ENCODE data around the gene P2RY2.

The P2RY2 gene

DNA sequence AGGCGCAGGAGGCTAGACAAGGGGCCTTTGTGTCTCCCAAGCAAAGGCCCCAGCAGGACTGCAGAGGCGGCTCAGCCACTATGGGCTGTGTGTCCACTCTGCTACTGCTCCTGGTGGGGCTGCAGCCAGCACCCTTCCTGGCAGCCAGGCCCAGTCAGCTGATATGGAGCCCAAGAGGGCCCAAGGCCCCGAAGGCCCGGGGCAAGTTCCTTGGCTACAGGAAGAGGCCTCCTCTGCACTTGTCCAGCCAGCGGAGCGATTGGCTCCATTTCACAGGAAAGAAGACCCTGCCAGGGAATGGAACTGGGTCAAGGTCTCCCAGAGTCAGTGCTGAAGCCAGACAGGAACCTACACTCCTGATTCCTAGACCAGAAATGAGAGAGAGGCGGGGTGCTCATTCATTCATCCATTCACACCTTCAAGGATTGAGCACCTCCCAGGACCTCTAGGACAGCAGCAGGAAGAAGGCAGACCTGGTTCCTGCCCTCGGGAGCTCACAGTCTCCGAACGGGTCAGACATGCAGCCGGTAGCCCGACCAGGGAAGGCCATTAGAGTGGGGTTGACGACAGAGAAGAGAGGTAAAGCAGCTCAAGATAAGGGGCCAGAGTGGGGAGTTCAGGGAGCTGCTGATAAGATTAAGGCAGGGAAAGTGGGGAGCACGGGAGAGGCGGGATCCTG lies 811 bp upstream of the P2RY2 start:
- in situ Hi-C loops (cut with MboI; ENCODE audit: low sequenced_read_pairs, unreplicated experiment) = no loop called here
- no peak for DNase-seq (ENCODE audit: low spot score)
- TF ChIP-seq, protein P1, sequence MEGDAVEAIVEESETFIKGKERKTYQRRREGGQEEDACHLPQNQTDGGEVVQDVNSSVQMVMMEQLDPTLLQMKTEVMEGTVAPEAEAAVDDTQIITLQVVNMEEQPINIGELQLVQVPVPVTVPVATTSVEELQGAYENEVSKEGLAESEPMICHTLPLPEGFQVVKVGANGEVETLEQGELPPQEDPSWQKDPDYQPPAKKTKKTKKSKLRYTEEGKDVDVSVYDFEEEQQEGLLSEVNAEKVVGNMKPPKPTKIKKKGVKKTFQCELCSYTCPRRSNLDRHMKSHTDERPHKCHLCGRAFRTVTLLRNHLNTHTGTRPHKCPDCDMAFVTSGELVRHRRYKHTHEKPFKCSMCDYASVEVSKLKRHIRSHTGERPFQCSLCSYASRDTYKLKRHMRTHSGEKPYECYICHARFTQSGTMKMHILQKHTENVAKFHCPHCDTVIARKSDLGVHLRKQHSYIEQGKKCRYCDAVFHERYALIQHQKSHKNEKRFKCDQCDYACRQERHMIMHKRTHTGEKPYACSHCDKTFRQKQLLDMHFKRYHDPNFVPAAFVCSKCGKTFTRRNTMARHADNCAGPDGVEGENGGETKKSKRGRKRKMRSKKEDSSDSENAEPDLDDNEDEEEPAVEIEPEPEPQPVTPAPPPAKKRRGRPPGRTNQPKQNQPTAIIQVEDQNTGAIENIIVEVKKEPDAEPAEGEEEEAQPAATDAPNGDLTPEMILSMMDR (IDR thresholded peaks at IDR 0.05; ENCODE audit: borderline replicate concordance, control extremely low read depth, extremely low read depth, insufficient read depth, missing control alignments) = no peak

DNA sequence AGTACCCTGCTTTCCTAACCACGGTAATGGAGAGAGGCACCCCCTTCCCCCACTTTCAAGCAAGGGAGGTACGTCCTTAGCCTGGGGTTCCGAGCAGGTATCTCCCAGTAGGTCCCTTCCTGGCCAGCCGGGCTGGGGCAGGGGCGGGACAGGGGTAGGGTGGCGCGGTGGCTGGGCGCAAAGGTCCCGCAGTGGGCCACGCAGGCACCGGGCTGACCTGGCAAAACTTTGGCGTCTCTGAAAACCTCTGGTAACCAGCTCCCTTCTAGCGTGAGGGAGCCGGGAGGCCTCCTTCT lies 323 bp upstream of the P2RY2 start:
- in situ Hi-C loops (cut with MboI; ENCODE audit: low sequenced_read_pairs, unreplicated experiment) = no loop called here
- TF ChIP-seq, protein P1 (IDR thresholded peaks at IDR 0.05; ENCODE audit: borderline replicate concordance, control extremely low read depth, extremely low read depth, insufficient read depth, missing control alignments) = no peak
- DNase-seq (ENCODE audit: low spot score) = no peak

DNA sequence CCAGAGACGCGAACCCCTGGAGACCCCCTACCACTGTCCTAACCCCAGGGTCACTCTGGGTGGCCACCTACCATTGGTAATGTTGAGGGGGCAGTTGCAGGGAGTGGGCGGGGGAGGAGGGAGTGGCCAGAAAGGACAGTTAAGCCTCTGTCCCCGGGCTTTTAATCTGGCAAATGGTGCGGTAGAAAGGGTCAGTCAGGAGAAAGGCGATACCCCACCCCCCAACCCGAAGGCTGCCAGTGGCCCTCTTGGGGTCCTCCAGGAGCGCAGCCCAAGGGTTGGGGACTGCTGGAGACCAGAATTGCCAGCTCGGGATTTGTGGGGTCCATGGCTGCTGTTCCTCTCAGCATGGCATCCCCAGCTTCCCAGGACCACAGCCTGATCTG lies 742 bp downstream of the P2RY2 start:
- in situ Hi-C loops (cut with MboI; ENCODE audit: low sequenced_read_pairs, unreplicated experiment) = no loop called here
- TF ChIP-seq, protein P1 (IDR thresholded peaks at IDR 0.05; ENCODE audit: borderline replicate concordance, control extremely low read depth, extremely low read depth, insufficient read depth, missing control alignments) = no peak

DNA sequence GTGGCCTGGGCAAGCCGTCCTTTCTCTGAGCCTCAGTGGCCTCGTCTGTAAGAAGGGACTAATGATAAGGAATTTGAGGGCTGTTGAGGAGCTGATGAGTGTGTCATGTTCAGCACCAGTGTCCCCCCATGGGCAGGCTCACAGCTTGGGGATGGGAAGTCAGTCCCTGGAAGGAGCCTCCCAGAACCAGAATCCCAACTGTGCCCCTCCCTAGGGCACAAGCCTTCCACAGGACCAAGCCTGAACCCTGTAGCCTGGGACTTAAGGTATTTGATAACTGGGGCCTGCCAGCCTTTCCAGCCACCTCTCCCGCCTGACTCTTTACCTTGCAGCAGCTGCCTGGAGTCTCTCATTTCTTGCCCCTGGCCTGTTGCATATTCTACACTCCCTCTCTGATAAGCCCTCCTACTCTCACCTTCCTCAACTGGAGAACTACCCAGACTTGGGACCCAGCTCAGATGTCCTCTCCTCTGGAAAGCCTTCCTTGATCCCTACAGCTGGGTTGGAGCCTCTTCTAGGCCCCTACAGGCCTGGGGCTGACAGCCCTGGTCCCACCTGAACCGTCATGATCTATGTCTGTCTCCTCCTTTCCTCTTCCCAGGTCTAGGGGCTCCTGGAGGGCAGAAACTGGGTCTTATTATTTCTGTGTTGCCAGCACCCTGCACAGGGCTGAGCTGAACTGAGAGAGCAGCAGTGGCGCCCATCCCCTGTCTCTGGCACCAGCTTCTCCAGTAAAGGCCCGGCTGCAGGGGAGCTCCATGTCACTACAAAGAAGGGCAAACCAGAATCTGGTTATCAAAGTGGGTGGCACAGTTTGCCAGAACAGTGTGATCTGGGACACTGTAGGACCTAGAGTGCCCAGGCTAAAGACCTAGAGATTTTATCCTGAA lies 1.6 kb downstream of the P2RY2 start:
- TF ChIP-seq, protein P1 (IDR thresholded peaks at IDR 0.05; ENCODE audit: borderline replicate concordance, control extremely low read depth, extremely low read depth, insufficient read depth, missing control alignments) = no peak
- in situ Hi-C loops (cut with MboI; ENCODE audit: low sequenced_read_pairs, unreplicated experiment) = no loop called here

More for the DNA sequence above, 742 bp downstream of the P2RY2 start:
- DNase-seq (ENCODE audit: low spot score) = no peak

DNA sequence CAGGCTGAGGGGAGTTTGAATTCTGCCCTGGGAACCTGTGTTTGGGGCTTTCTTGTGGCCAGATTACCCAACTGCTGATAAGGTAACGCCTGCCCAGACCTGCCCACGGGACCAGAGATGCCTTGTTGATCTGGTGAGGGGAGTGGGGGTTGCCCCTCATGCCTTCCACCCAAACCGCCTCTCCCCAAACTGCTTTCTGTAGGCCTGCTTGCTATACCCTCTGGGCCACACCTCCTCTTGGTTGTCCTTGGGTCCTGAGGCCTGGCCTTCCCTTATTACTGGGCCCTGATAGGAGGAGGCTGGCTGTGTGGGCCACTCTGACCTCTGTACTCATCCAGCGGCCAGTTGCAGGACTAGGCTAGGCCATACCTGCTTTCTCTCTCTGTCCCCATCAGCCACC lies 3.4 kb downstream of the P2RY2 start:
- no peak for DNase-seq (ENCODE audit: low spot score)
- in situ Hi-C loops (cut with MboI; ENCODE audit: low sequenced_read_pairs, unreplicated experiment) = no loop called here
- TF ChIP-seq, protein P1 (IDR thresholded peaks at IDR 0.05; ENCODE audit: borderline replicate concordance, control extremely low read depth, extremely low read depth, insufficient read depth, missing control alignments) = no peak

More for the DNA sequence above, 1.6 kb downstream of the P2RY2 start:
- no peak for DNase-seq (ENCODE audit: low spot score)

DNA sequence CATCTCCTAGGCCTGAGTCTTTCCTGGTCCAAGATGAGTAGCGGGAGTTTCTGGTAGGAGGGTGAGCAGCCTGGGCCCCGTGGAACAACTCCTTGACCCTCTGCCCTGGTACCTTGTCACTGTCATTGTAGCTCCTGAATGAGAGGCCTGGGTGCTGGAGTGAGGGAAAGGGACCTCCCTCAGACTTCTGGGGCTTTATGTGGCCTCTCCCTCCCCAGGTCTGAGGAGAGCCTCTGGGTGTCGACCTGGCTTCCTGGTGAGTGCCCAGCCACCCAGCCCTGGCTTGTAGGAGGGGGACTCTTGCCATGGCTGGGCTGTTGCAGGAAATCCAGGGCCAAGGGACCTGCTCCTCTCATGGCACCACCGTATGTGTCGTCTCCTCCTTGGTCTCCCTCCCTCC lies 3.9 kb downstream of the P2RY2 start:
- DNase-seq (ENCODE audit: low spot score) = no peak
- TF ChIP-seq, protein P1 (IDR thresholded peaks at IDR 0.05; ENCODE audit: borderline replicate concordance, control extremely low read depth, extremely low read depth, insufficient read depth, missing control alignments) = no peak
- in situ Hi-C loops (cut with MboI; ENCODE audit: low sequenced_read_pairs, unreplicated experiment) = no loop called here

All from GM13976 (cell line).